HEK293 (cell line): ENCODE data around the gene KCNJ1.
A peak's percentile ranks its signal among the peaks of the same experiment; 100 is the strongest.

Source experiments
- EGR2 ChIP-seq: fragments of 450-650 bp; formaldehyde crosslinking; IDR thresholded peaks from 2 replicates; pipeline ENCODE4 v1.5.1; 2016; ENCODE audit warnings: low read depth, missing biosample characterization, missing genetic modification characterization
- GFI1B ChIP-seq: fragments of 450-650 bp; formaldehyde crosslinking; IDR thresholded peaks from 2 replicates; pipeline ENCODE4 v1.5.1; 2016; ENCODE audit warnings: missing biosample characterization, missing genetic modification characterization
- GLIS2 ChIP-seq: fragments of 450-650 bp; formaldehyde crosslinking; IDR thresholded peaks from 2 replicates; pipeline ENCODE4 v1.5.1; 2016; ENCODE audit warnings: missing biosample characterization, missing genetic modification characterization
- HOXC10 ChIP-seq: sonication (generic); formaldehyde crosslinking; IDR thresholded peaks from 2 replicates; pipeline ENCODE4 v1.8.1; 2023; ENCODE audit warnings: mild to moderate bottlenecking, missing genetic modification reagents
- IKZF3 ChIP-seq: fragments of 450-650 bp; IDR thresholded peaks from 2 replicates; pipeline ENCODE4 v1.5.0; 2018; ENCODE audit warnings: missing biosample characterization, mild to moderate bottlenecking, missing genetic modification characterization, moderate library complexity
- MZF1 ChIP-seq: fragments of 450-650 bp; formaldehyde crosslinking; IDR thresholded peaks from 2 replicates; pipeline ENCODE4 v1.5.1; 2017; ENCODE audit warnings: missing biosample characterization, missing genetic modification characterization, borderline replicate concordance
- PBX3 ChIP-seq: sonication (generic); formaldehyde crosslinking; IDR thresholded peaks from 2 replicates; pipeline ENCODE4 v1.8.1; 2022; ENCODE audit warnings: mild to moderate bottlenecking, moderate library complexity, missing genetic modification reagents
- PRDM10 ChIP-seq: fragments of 450-650 bp; formaldehyde crosslinking; IDR thresholded peaks from 2 replicates; pipeline ENCODE4 v1.5.1; 2016; ENCODE audit warnings: missing biosample characterization, missing genetic modification characterization
- SALL2 ChIP-seq: fragments of 450-650 bp; formaldehyde crosslinking; IDR thresholded peaks from 2 replicates; pipeline ENCODE4 v1.5.0; 2017; ENCODE audit warnings: missing biosample characterization, mild to moderate bottlenecking, missing genetic modification characterization, borderline replicate concordance
- SP2 ChIP-seq: fragments of 450-650 bp; formaldehyde crosslinking; IDR thresholded peaks from 2 replicates; pipeline ENCODE4 v1.5.1; 2016; ENCODE audit warnings: missing biosample characterization, missing genetic modification characterization
- ZBTB20 ChIP-seq: fragments of 450-650 bp; formaldehyde crosslinking; IDR thresholded peaks from 2 replicates; pipeline ENCODE4 v1.5.1; 2016; ENCODE audit warnings: missing biosample characterization, missing genetic modification characterization
- ZBTB48 ChIP-seq: fragments of 450-650 bp; formaldehyde crosslinking; IDR thresholded peaks from 2 replicates; pipeline ENCODE4 v1.5.1; 2016; ENCODE audit warnings: missing biosample characterization, missing genetic modification characterization
- ZBTB8A ChIP-seq: fragments of 450-650 bp; formaldehyde crosslinking; IDR thresholded peaks from 2 replicates; pipeline ENCODE4 v1.5.1; 2016; ENCODE audit warnings: missing biosample characterization, missing genetic modification characterization
- ZFHX2 ChIP-seq: fragments of 450-650 bp; formaldehyde crosslinking; conservative IDR thresholded peaks from 2 replicates; pipeline ENCODE4 v1.5.1; 2016; ENCODE audit warnings: missing biosample characterization, missing genetic modification characterization
- ZNF174 ChIP-seq: fragments of 450-650 bp; formaldehyde crosslinking; IDR thresholded peaks from 2 replicates; pipeline ENCODE4 v1.5.0; 2017; ENCODE audit warnings: missing biosample characterization, mild to moderate bottlenecking, missing genetic modification characterization
- ZNF23 ChIP-seq: fragments of 450-650 bp; formaldehyde crosslinking; IDR thresholded peaks from 2 replicates; pipeline ENCODE4 v1.5.1; 2016; ENCODE audit warnings: missing biosample characterization, missing genetic modification characterization, borderline replicate concordance
- ZNF239 ChIP-seq: fragments of 450-650 bp; formaldehyde crosslinking; IDR thresholded peaks from 2 replicates; pipeline ENCODE4 v1.5.1; 2016; ENCODE audit warnings: missing biosample characterization, missing genetic modification characterization
- ZNF266 ChIP-seq: fragments of 450-650 bp; formaldehyde crosslinking; IDR thresholded peaks from 2 replicates; pipeline ENCODE4 v1.5.1; 2016; ENCODE audit warnings: missing biosample characterization, missing genetic modification characterization, low read depth
- ZNF280D ChIP-seq: fragments of 450-650 bp; formaldehyde crosslinking; IDR thresholded peaks from 2 replicates; pipeline ENCODE4 v1.5.1; 2016; ENCODE audit warnings: missing biosample characterization, missing genetic modification characterization
- ZNF341 ChIP-seq: fragments of 450-650 bp; formaldehyde crosslinking; IDR thresholded peaks from 2 replicates; pipeline ENCODE4; 2016; ENCODE audit warnings: low read depth, missing biosample characterization, missing genetic modification characterization
- ZNF366 ChIP-seq: fragments of 450-650 bp; formaldehyde crosslinking; conservative IDR thresholded peaks from 2 replicates; pipeline ENCODE4 v1.5.1; 2016; ENCODE audit warnings: missing biosample characterization, missing genetic modification characterization
- ZNF398 ChIP-seq: fragments of 450-650 bp; formaldehyde crosslinking; IDR thresholded peaks from 2 replicates; pipeline ENCODE4 v1.5.1; 2017; ENCODE audit warnings: missing biosample characterization, missing genetic modification characterization
- ZNF433 ChIP-seq: fragments of 450-650 bp; formaldehyde crosslinking; IDR thresholded peaks from 2 replicates; pipeline ENCODE4 v1.5.1; 2016; ENCODE audit warnings: missing biosample characterization, missing genetic modification characterization, low read depth
- ZNF449 ChIP-seq: fragments of 450-650 bp; formaldehyde crosslinking; IDR thresholded peaks from 2 replicates; pipeline ENCODE4 v1.5.1; 2017; ENCODE audit warnings: missing biosample characterization, mild to moderate bottlenecking, missing genetic modification characterization, moderate library complexity
- ZNF571 ChIP-seq: fragments of 450-650 bp; formaldehyde crosslinking; IDR thresholded peaks from 2 replicates; pipeline ENCODE4 v1.5.0; 2017; ENCODE audit warnings: missing biosample characterization, missing genetic modification characterization

KCNJ1 gene

GRCh38 chr11:128890543-128891368 lies 23.7 kb upstream of the KCNJ1 start, which contains the start of gene KCNJ5 (continued):
- no peak for TF ChIP-seq ZNF23 (tag by site-specific recombination)
- TF ChIP-seq ZNF398 (tag by site-specific recombination) = peak; percentile 58
- TF ChIP-seq ZNF571 = no peak
- 0 out of 2 replicates have a peak, but pooled peaks have one; percentile 8 for TF ChIP-seq GLIS2
- peak; percentile 77 for TF ChIP-seq ZNF341 (tag by site-specific recombination)
- peak; percentile 29 for TF ChIP-seq ZNF366 (tag by site-specific recombination)
- 0 out of 2 replicates have a peak, but pooled peaks have one; percentile 59 for TF ChIP-seq HOXC10 (CRISPR knock-in tag)
- no peak for TF ChIP-seq ZNF239 (tag by site-specific recombination)
- 0 out of 2 replicates have a peak, but pooled peaks have one; percentile 60 for TF ChIP-seq PBX3
- TF ChIP-seq ZNF433 (tag by site-specific recombination) = no peak
- peak; percentile 57 for TF ChIP-seq ZBTB48 (tag by site-specific recombination)
- peak; percentile 59 for TF ChIP-seq ZFHX2 (tag by site-specific recombination)
- peak; percentile 71 for TF ChIP-seq ZBTB8A
- peak; percentile 53; the same call in 1 of the 2 replicates for TF ChIP-seq EGR2 (tag by site-specific recombination)
- 0 out of 2 replicates have a peak, but pooled peaks have one; percentile 39 for TF ChIP-seq IKZF3 (tag by site-specific recombination)
- no peak for TF ChIP-seq SALL2 (tag by site-specific recombination)
- TF ChIP-seq GFI1B (tag by site-specific recombination) = no peak
- TF ChIP-seq PRDM10 (tag by site-specific recombination) = peak; percentile 71
- no peak for TF ChIP-seq ZNF280D (tag by site-specific recombination)
- TF ChIP-seq MZF1 = peak; percentile 94
- peak; percentile 46 for TF ChIP-seq SP2 (tag by site-specific recombination)
- no peak for TF ChIP-seq ZNF266 (tag by site-specific recombination)
- peak; percentile 47; the same call in 1 of the 2 replicates for TF ChIP-seq ZNF449 (tag by site-specific recombination)
- TF ChIP-seq ZNF174 (tag by site-specific recombination) = no peak
- peak; percentile 55; the same call in 1 of the 2 replicates for TF ChIP-seq ZBTB20 (tag by site-specific recombination)
